HepG2 (cell line): Measurements from ENCODE around the gene PLPPR3. TPM values are rescaled to one million over a fixed set of nuclear protein-coding genes. Genes with fewer than 3 reads are reported as not detected.

Experiments
- AKAP8 ChIP-seq: sonication (generic); formaldehyde crosslinking; IDR thresholded peaks from 2 replicates; pipeline ENCODE4 v1.5.1; 2020; ENCODE audit warnings: mild to moderate bottlenecking, missing genetic modification reagents
- CBX1 ChIP-seq: IDR thresholded peaks from one replicate; pipeline ENCODE4 v1.6.1; 2016; ENCODE audit warnings: antibody characterized with exemption, low read depth
- GRHL1 ChIP-seq: sonication (generic); formaldehyde crosslinking; conservative IDR thresholded peaks from 2 replicates; pipeline ENCODE4 v1.8.0; 2022; ENCODE audit warnings: missing genetic modification reagents
- KLF13 ChIP-seq: sonication (generic); formaldehyde crosslinking; IDR thresholded peaks from 2 replicates; pipeline ENCODE4 v1.4.0; 2020; ENCODE audit warnings: mild to moderate bottlenecking, missing genetic modification reagents
- MYC ChIP-seq: sonication (generic); formaldehyde crosslinking; IDR thresholded peaks from 2 replicates; pipeline ENCODE4 v1.9.0; 2021; ENCODE audit warnings: missing genetic modification reagents, borderline replicate concordance
- NCOR1 ChIP-seq: fragments of 200-600 bp; sonication (generic); IDR thresholded peaks from 2 replicates; pipeline ENCODE4 v1.7.0; 2017; ENCODE audit warnings: antibody characterized with exemption, low read length, borderline replicate concordance
- PATZ1 ChIP-seq: sonication (generic); formaldehyde crosslinking; IDR thresholded peaks from 2 replicates; pipeline ENCODE4 v1.4.0; 2020; ENCODE audit warnings: missing genetic modification reagents
- PHF5A ChIP-seq: IDR thresholded peaks from one replicate; pipeline ENCODE4 v1.6.1; 2018; ENCODE audit warnings: low read depth, missing genetic modification reagents; ENCODE audit not compliant: unreplicated experiment
- ZBTB33 ChIP-seq: sonication (generic); formaldehyde crosslinking; IDR thresholded peaks from 2 replicates; pipeline ENCODE4 v1.4.0; 2020; ENCODE audit warnings: missing genetic modification reagents
- ZNF460 ChIP-seq: sonication (generic); formaldehyde crosslinking; IDR thresholded peaks from 2 replicates; pipeline ENCODE4 v1.5.1; 2020; ENCODE audit warnings: missing genetic modification reagents, mild to moderate bottlenecking, borderline replicate concordance
- ZNF512B ChIP-seq: sonication (generic); formaldehyde crosslinking; IDR thresholded peaks from 2 replicates; pipeline ENCODE4 v1.5.1; 2020; ENCODE audit warnings: missing genetic modification reagents, mild to moderate bottlenecking, borderline replicate concordance
- ZNF740 ChIP-seq: sonication (generic); formaldehyde crosslinking; IDR thresholded peaks from 2 replicates; pipeline ENCODE4 v1.4.0; 2020; ENCODE audit warnings: missing genetic modification reagents
- ZNF790 ChIP-seq: sonication (generic); formaldehyde crosslinking; IDR thresholded peaks from 2 replicates; pipeline ENCODE4 v1.8.0; 2022; ENCODE audit warnings: missing genetic modification reagents, mild to moderate bottlenecking, borderline replicate concordance
- polyA plus RNA-seq, 8 experiments: library from polyadenylated mRNA; depleted of rRNA in 3 of 8; stranded (reverse) in 7 of 8; unstranded in 1 of 8; fragments of >200 nt; fragmentation: Illumina TruSeq in 4 of 8; extraction: Trizol in 4 of 8; gene quantifications; 2 replicates each; pipeline versions ENCODE4 v1.2.1 to v1.2.3, GENCODE V29; 2011 to 2016; ENCODE audit warnings: low read depth in 4 of 8, missing spikeins in 1 of 8, mixed read lengths in 1 of 8; ENCODE audit not compliant: insufficient read depth in 1 of 8
- total RNA-seq, 5 experiments: library from RNA; depleted of rRNA; stranded (reverse); fragments of >200 nt; fragmentation: Illumina TruSeq; extraction: Trizol; gene quantifications; 2 replicates each; pipeline ENCODE4 v1.2.3, GENCODE V29; 2016; ENCODE audit warnings: low read depth in 1 of 5

The PLPPR3 gene
- total and polyA plus RNA-seq, 2 of the 13 experiments (the other 11 are each of a cell fraction or from before 2014, with no cell fraction given), result 0.07 to 0.16 TPM

- 0 out of 2 replicates have a peak, but pooled peaks have one; percentile 51 for TF ChIP-seq ZNF740
- peak; percentile 64; the same call in 1 of the 2 replicates for TF ChIP-seq ZBTB33 (CRISPR knock-in tag)
- TF ChIP-seq NCOR1, result no peak
- no peak for TF ChIP-seq GRHL1 (CRISPR knock-in tag)
- TF ChIP-seq PHF5A, result no peak
- TF ChIP-seq ZNF460 (CRISPR knock-in tag), result no peak
- TF ChIP-seq KLF13 (CRISPR knock-in tag), result no peak
- TF ChIP-seq MYC (CRISPR knock-in tag), result no peak
- TF ChIP-seq ZNF512B, result no peak
- no peak for TF ChIP-seq ZNF790
- TF ChIP-seq PATZ1, result peak; percentile 23; the same call in 1 of the 2 replicates
- TF ChIP-seq CBX1, result no peak
- peak; percentile 37; the same call in 1 of the 2 replicates for TF ChIP-seq AKAP8
These were observed 19.2 kb downstream of the PLPPR3 start (continued) for GRCh38 chr19:802498-803098.
